Astrocyte (in vitro differentiated cells and primary cell): ENCODE measurements around the gene FGGY. TPM values are rescaled to one million over a fixed set of nuclear protein-coding genes. Genes with fewer than 3 reads are reported as not detected.
A peak's percentile ranks its signal among the peaks of the same experiment; 100 is the strongest.

ENCODE experiments used
- DNase-seq: peaks from one replicate; pipeline ENCODE4 v3.0.0-alpha.2; 2010; ENCODE audit warnings: low read depth
- FAIRE-seq: peaks from 2 replicates; lab custom pipeline; 2011; peaks lifted over from hg19 to GRCh38; lab: Jason Lieb, UNC
- H2AFZ ChIP-seq: 2 replicates; pipeline ENCODE4 v1.6.0; 2012; ENCODE audit warnings: low read depth, low read length, inconsistent platforms
- H3K27ac ChIP-seq: 2 replicates; pipeline ENCODE4 v1.5.1; 2011; ENCODE audit warnings: low read depth, low read length, inconsistent platforms
- H3K27me3 ChIP-seq: 2 replicates; pipeline ENCODE4 v1.6.0; 2011; ENCODE audit warnings: low read length, inconsistent platforms; ENCODE audit not compliant: insufficient read depth
- H3K36me3 ChIP-seq: 2 replicates; pipeline ENCODE4 v1.5.1; 2011; ENCODE audit warnings: low read length, inconsistent platforms; ENCODE audit not compliant: insufficient read depth
- H3K4me1 ChIP-seq: 2 replicates; pipeline ENCODE4 v1.5.1; 2011; ENCODE audit warnings: low read length, inconsistent platforms; ENCODE audit not compliant: insufficient read depth
- H3K4me2 ChIP-seq: 2 replicates; pipeline ENCODE4 v1.6.0; 2012; ENCODE audit warnings: low read length, inconsistent platforms
- H3K4me3 ChIP-seq: 2 replicates; pipeline ENCODE4 v1.5.1; 2011; ENCODE audit warnings: low read depth, mild to moderate bottlenecking, low read length, inconsistent platforms; ENCODE audit not compliant: insufficient read depth
- H3K79me2 ChIP-seq: 2 replicates; pipeline ENCODE4 v1.6.0; 2012; ENCODE audit warnings: mild to moderate bottlenecking, low read length, inconsistent platforms; ENCODE audit not compliant: insufficient read depth
- H3K9ac ChIP-seq: 2 replicates; pipeline ENCODE4 v1.6.0; 2012; ENCODE audit warnings: mild to moderate bottlenecking, low read length, inconsistent platforms
- H3K9me3 ChIP-seq: 2 replicates; pipeline ENCODE4 v1.5.1; 2012; ENCODE audit warnings: low read depth, mild to moderate bottlenecking, low read length, inconsistent platforms; ENCODE audit not compliant: insufficient read depth
- H4K20me1 ChIP-seq: 2 replicates; pipeline ENCODE4 v1.6.0; 2012; ENCODE audit warnings: low read length, inconsistent platforms; ENCODE audit not compliant: insufficient read depth
- H3K27ac Mint-ChIP-seq: one replicate; pipeline ENCODE4 v1.8.0; 2021; ENCODE audit warnings: mild to moderate bottlenecking, mixed read lengths; ENCODE audit not compliant: unreplicated experiment
- H3K27me3 Mint-ChIP-seq: one replicate; pipeline ENCODE4 v1.8.0; 2021; ENCODE audit warnings: low read depth, mixed read lengths; ENCODE audit not compliant: unreplicated experiment
- H3K36me3 Mint-ChIP-seq: one replicate; pipeline ENCODE4 v1.8.0; 2021; ENCODE audit warnings: low read depth, mixed read lengths; ENCODE audit not compliant: unreplicated experiment
- H3K4me1 Mint-ChIP-seq: one replicate; pipeline ENCODE4 v1.8.0; 2021; ENCODE audit warnings: low read depth, mixed read lengths; ENCODE audit not compliant: unreplicated experiment
- H3K4me3 Mint-ChIP-seq: one replicate; pipeline ENCODE4 v1.8.0; 2021; ENCODE audit warnings: mild to moderate bottlenecking, moderate library complexity, mixed read lengths; ENCODE audit not compliant: unreplicated experiment
- H3K9me3 Mint-ChIP-seq: one replicate; pipeline ENCODE4 v1.8.0; 2021; ENCODE audit warnings: mild to moderate bottlenecking, mixed read lengths; ENCODE audit not compliant: unreplicated experiment
- CTCF ChIP-seq: IDR thresholded peaks from 2 replicates; pipeline ENCODE4 v1.5.1; 2011; ENCODE audit warnings: low read depth, mild to moderate bottlenecking, inconsistent platforms, low read length, moderate library complexity; ENCODE audit not compliant: insufficient read depth
- EZH2 ChIP-seq: IDR thresholded peaks from 2 replicates; pipeline ENCODE4 v1.6.1; 2012; ENCODE audit warnings: mild to moderate bottlenecking, low read length, inconsistent platforms; ENCODE audit not compliant: insufficient read depth
- total RNA-seq: library from RNA; stranded (reverse); gene quantifications from 2 replicates; pipeline ENCODE4 v1.2.1, GENCODE V29; 2021

The FGGY gene
- total RNA-seq, 1 donor from 2014 or later: 6.8 TPM

GRCh38 chr1:59414406-59415133 is 117.7 kb downstream of the FGGY start:
- no peak overlapping the region for H3K9ac ChIP-seq
- no peaks in the 10 kb centered on the region for H3K36me3 ChIP-seq
- no peaks in the 10 kb centered on the region for H3K27me3 Mint-ChIP-seq
- TF ChIP-seq EZH2 (no peak), CTCF (no peak)
- DNase-seq (peak; percentile 85), FAIRE-seq (no peak)
- no peak overlapping the region for H3K4me2 ChIP-seq
- no peaks in the 10 kb centered on the region for H3K9me3 ChIP-seq
- peaks cover 2% of the 10 kb centered on the region for H3K36me3 Mint-ChIP-seq
- H3K79me2 ChIP-seq: no peaks in the 10 kb centered on the region
- no peaks in the 10 kb centered on the region for H3K27me3 ChIP-seq
- H3K4me3 ChIP-seq: no peak overlapping the region
- H3K4me1 ChIP-seq: no peaks in the 10 kb centered on the region
- H3K4me1 Mint-ChIP-seq: peaks cover 27% of the 10 kb centered on the region
- no peak overlapping the region for H3K4me3 Mint-ChIP-seq
- H3K27ac ChIP-seq: no peak overlapping the region
- no peaks in the 10 kb centered on the region for H4K20me1 ChIP-seq
- no peak overlapping the region for H3K27ac Mint-ChIP-seq
- H3K9me3 Mint-ChIP-seq: peaks cover 8% of the 10 kb centered on the region
- H2AFZ ChIP-seq: no peak overlapping the region

GRCh38 chr1:59415286-59415850 is 118.5 kb downstream of the FGGY start:
- no peak for FAIRE-seq
- H3K4me3 ChIP-seq: no peak overlapping the region

More at GRCh38 chr1:59415286-59415850, 118.5 kb downstream of the FGGY start:
- Histone ChIP-seq H4K20me1 (no peaks in the 10 kb centered on the region), H2AFZ (no peak overlapping the region), H3K36me3 (no peaks in the 10 kb centered on the region), H3K9ac (no peak overlapping the region), H3K27ac (no peak overlapping the region), H3K79me2 (no peaks in the 10 kb centered on the region), H3K4me1 (no peaks in the 10 kb centered on the region), H3K4me2 (no peak overlapping the region), H3K27me3 (no peaks in the 10 kb centered on the region), H3K9me3 (no peaks in the 10 kb centered on the region)
- peaks cover 8% of the 10 kb centered on the region for H3K9me3 Mint-ChIP-seq
- no peak for DNase-seq
- H3K36me3 Mint-ChIP-seq: peaks cover 2% of the 10 kb centered on the region
- no peaks in the 10 kb centered on the region for H3K27me3 Mint-ChIP-seq
- H3K4me3 Mint-ChIP-seq: no peak overlapping the region
- H3K4me1 Mint-ChIP-seq: peaks cover 27% of the 10 kb centered on the region
- H3K27ac Mint-ChIP-seq: peak overlapping the region; percentile 26
- TF ChIP-seq EZH2: no peak
- no peak for TF ChIP-seq CTCF
